ENCODE measurements around the gene CCN5. TPM values are rescaled to one million over a fixed set of nuclear protein-coding genes. Genes with fewer than 3 reads are reported as not detected.
A peak's percentile ranks its signal among the peaks of the same experiment; 100 is the strongest.
"Not testable (repeated sequence)": the region's sequence is repeated elsewhere in the genome, so short reads cannot be mapped to it uniquely, and the experiment has no call there.

CCN5 gene
- total and polyA plus RNA-seq, 2 experiments from 2014 or later, result 0.20 TPM; not detected in 1

- no peak overlapping the region for H3K27ac ChIP-seq
- no peaks in the 10 kb centered on the region for H3K9me3 ChIP-seq (ENCODE audit: low read depth)
- H3K36me3 ChIP-seq, result no peaks in the 10 kb centered on the region
- H3K4me1 ChIP-seq (ENCODE audit: low read depth), result no peaks in the 10 kb centered on the region
- DNase-seq (ENCODE audit: low read depth in 1 of 2, low spot score in 1 of 2), result no peak
- TF ChIP-seq CTCF (IDR thresholded peaks at IDR 0.05; ENCODE audit: low read depth, low read length), result no peak
- no peak overlapping the region for H3K4me3 ChIP-seq
- H3K27me3 ChIP-seq, result no peaks in the 10 kb centered on the region
These were observed 47.4 kb downstream of the CCN5 start for GRCh38 chr20:44762466-44763140.

GRCh38 chr20:44763798-44764197 lies 48.6 kb downstream of the CCN5 start:
- H3K4me3 ChIP-seq; H3K27me3 ChIP-seq; H3K27ac ChIP-seq; H3K4me1 ChIP-seq (ENCODE audit: low read depth); H3K9me3 ChIP-seq (ENCODE audit: low read depth); DNase-seq (ENCODE audit: low read depth in 1 of 2, low spot score in 1 of 2); H3K36me3 ChIP-seq: not testable (repeated sequence)

GRCh38 chr20:44765091-44765490 lies 49.9 kb downstream of the CCN5 start:
- TF ChIP-seq CTCF (IDR thresholded peaks at IDR 0.05; ENCODE audit: low read depth, low read length), result no peak
- H3K9me3 ChIP-seq (ENCODE audit: low read depth), result no peaks in the 10 kb centered on the region
- H3K4me3 ChIP-seq, result no peak overlapping the region
- H3K36me3 ChIP-seq, result no peaks in the 10 kb centered on the region
- H3K27me3 ChIP-seq, result no peaks in the 10 kb centered on the region
- no peak overlapping the region for H3K27ac ChIP-seq
- no peaks in the 10 kb centered on the region for H3K4me1 ChIP-seq (ENCODE audit: low read depth)
- DNase-seq (ENCODE audit: low read depth in 1 of 2, low spot score in 1 of 2), result no peak

- peak in 1 of 2 donors; percentile 7 for DNase-seq (ENCODE audit: low read depth in 1 of 2, low spot score in 1 of 2)
- TF ChIP-seq CTCF (IDR thresholded peaks at IDR 0.05; ENCODE audit: low read depth, low read length), result no peak
- Histone ChIP-seq H3K4me3 (no peak overlapping the region), H3K9me3 (ENCODE audit: low read depth) (no peaks in the 10 kb centered on the region), H3K4me1 (ENCODE audit: low read depth) (no peaks in the 10 kb centered on the region), H3K27ac (no peak overlapping the region), H3K36me3 (no peaks in the 10 kb centered on the region), H3K27me3 (no peaks in the 10 kb centered on the region)
These were observed 50.7 kb downstream of the CCN5 start for GRCh38 chr20:44765701-44766347.

GRCh38 chr20:44768256-44768655 lies 53.1 kb downstream of the CCN5 start:
- H3K4me1 ChIP-seq (ENCODE audit: low read depth), result no peaks in the 10 kb centered on the region
- no peak for DNase-seq (ENCODE audit: low read depth in 1 of 2, low spot score in 1 of 2)
- no peak overlapping the region for H3K27ac ChIP-seq
- no peak overlapping the region for H3K4me3 ChIP-seq
- no peaks in the 10 kb centered on the region for H3K36me3 ChIP-seq
- no peaks in the 10 kb centered on the region for H3K27me3 ChIP-seq
- no peak for TF ChIP-seq CTCF (IDR thresholded peaks at IDR 0.05; ENCODE audit: low read depth, low read length)
- H3K9me3 ChIP-seq (ENCODE audit: low read depth), result no peaks in the 10 kb centered on the region

- Histone ChIP-seq H3K27me3 (no peaks in the 10 kb centered on the region), H3K36me3 (no peaks in the 10 kb centered on the region), H3K9me3 (ENCODE audit: low read depth) (no peaks in the 10 kb centered on the region), H3K4me1 (ENCODE audit: low read depth) (no peaks in the 10 kb centered on the region), H3K27ac (no peak overlapping the region), H3K4me3 (no peak overlapping the region)
- TF ChIP-seq CTCF (IDR thresholded peaks at IDR 0.05; ENCODE audit: low read depth, low read length), result no peak
- DNase-seq (ENCODE audit: low read depth in 1 of 2, low spot score in 1 of 2), result no peak
These were observed 53.8 kb downstream of the CCN5 start for GRCh38 chr20:44768854-44769480.
